Naive thymus-derived CD4-positive, alpha-beta T cell (primary cell): Measurements from ENCODE around the gene SMC1B. TPM values are rescaled to one million over a fixed set of nuclear protein-coding genes. Genes with fewer than 3 reads are reported as not detected.

ENCODE experiments used
- ATAC-seq: fragments of 150-1000 bp; cut with Tn5 transposase; 2 replicates; pipeline ENCODE4 v1.10.0; 2021; ENCODE audit warnings: mild to moderate bottlenecking, moderate library complexity
- CTCF ChIA-PET: fragments of 350-600 bp; sonication (Branson Sonifier 250); formaldehyde crosslinking; loops from one replicate; lab custom pipeline; 2021; ENCODE audit warnings: antibody characterized with exemption; lab: Charles Lee
- POLR2A ChIA-PET: fragments of 350-600 bp; sonication (Branson Sonifier 250); formaldehyde crosslinking; loops from one replicate; lab custom pipeline; 2021; ENCODE audit warnings: antibody characterized with exemption, inconsistent platforms; lab: Charles Lee
- DNase-seq, 9 donors: peaks; one replicate each; pipeline versions ENCODE4 v3.0.0 to v3.0.0-alpha.2; 2020 to 2022; ENCODE audit warnings: mixed read lengths in 1 of 9
- H3K27ac ChIP-seq: one replicate; pipeline ENCODE4 v1.7.0; 2013; ENCODE audit warnings: mild to moderate bottlenecking, low read depth, low read length, moderate library complexity
- H3K27me3 ChIP-seq, 2 donors: one replicate each; pipeline ENCODE4 v1.7.0; 2013; ENCODE audit warnings: low read length in 2 of 2, mild to moderate bottlenecking in 2 of 2, moderate library complexity in 2 of 2; ENCODE audit not compliant: control insufficient read depth in 2 of 2, insufficient read depth in 2 of 2
- H3K36me3 ChIP-seq, 3 experiments: 1 replicate in 2 of 3; 2 replicates in 1 of 3; pipeline ENCODE4 v1.7.0; 2013; ENCODE audit warnings: low read length in 3 of 3, mild to moderate bottlenecking in 3 of 3, moderate library complexity in 1 of 3; ENCODE audit not compliant: insufficient read depth in 3 of 3, control insufficient read depth in 2 of 3
- H3K4me1 ChIP-seq, 2 donors: one replicate each; pipeline ENCODE4 v1.7.0; 2013; ENCODE audit warnings: low read length in 2 of 2, mild to moderate bottlenecking in 2 of 2, moderate library complexity in 1 of 2; ENCODE audit not compliant: control insufficient read depth in 2 of 2, insufficient read depth in 2 of 2
- H3K4me3 ChIP-seq: 2 replicates; pipeline ENCODE4 v1.7.0; 2013; ENCODE audit warnings: mild to moderate bottlenecking, low read length
- H3K9me3 ChIP-seq, 3 experiments: 1 replicate in 2 of 3; 2 replicates in 1 of 3; pipeline ENCODE4 v1.7.0; 2013; ENCODE audit warnings: low read length in 3 of 3; ENCODE audit not compliant: control insufficient read depth in 2 of 3
- H3K27ac Mint-ChIP-seq, 9 donors: one replicate each; pipeline ENCODE4 v1.8.0; 2020 to 2022; ENCODE audit warnings: mixed read lengths in 9 of 9, mild to moderate bottlenecking in 8 of 9, moderate library complexity in 5 of 9, inconsistent platforms in 2 of 9
- H3K27me3 Mint-ChIP-seq, 5 donors: one replicate each; pipeline ENCODE4 v1.8.0; 2021 to 2022; ENCODE audit warnings: mixed read lengths in 5 of 5, mild to moderate bottlenecking in 1 of 5
- H3K36me3 Mint-ChIP-seq, 5 donors: one replicate each; pipeline ENCODE4 v1.8.0; 2020 to 2022; ENCODE audit warnings: mixed read lengths in 5 of 5, mild to moderate bottlenecking in 3 of 5, inconsistent platforms in 1 of 5
- H3K4me1 Mint-ChIP-seq, 7 donors: one replicate each; pipeline ENCODE4 v1.8.0; 2020 to 2022; ENCODE audit warnings: mixed read lengths in 7 of 7, mild to moderate bottlenecking in 3 of 7, inconsistent platforms in 1 of 7
- H3K4me3 Mint-ChIP-seq, 10 donors: one replicate each; pipeline ENCODE4 v1.8.0; 2020 to 2022; ENCODE audit warnings: mild to moderate bottlenecking in 10 of 10, mixed read lengths in 10 of 10, moderate library complexity in 6 of 10, inconsistent platforms in 2 of 10
- H3K9me3 Mint-ChIP-seq, 11 donors: one replicate each; pipeline ENCODE4 v1.8.0; 2020 to 2022; ENCODE audit warnings: mixed read lengths in 11 of 11, mild to moderate bottlenecking in 4 of 11, inconsistent platforms in 1 of 11, moderate library complexity in 1 of 11
- intact Hi-C, 2 donors: fragments of 100-400 bp; cut with micrococcal nuclease; formaldehyde crosslinking; loops; one replicate each; pipeline ENCODE4 v1.15.1; 2023
- polyA plus RNA-seq, 2 donors: library from polyadenylated mRNA; unstranded; fragments of 300-500 nt; fragmentation: Illumina TruSeq; gene quantifications; one replicate each; pipeline ENCODE4 v1.2.3, GENCODE V29; 2021
- total RNA-seq, 6 experiments: library from RNA in 5 of 6; stranded (reverse) in 5 of 6; gene quantifications; 1 replicate in 5 of 6; 2 replicates in 1 of 6; pipeline ENCODE4 v1.2.3 and lab custom pipeline; 2021 to 2026

Gene SMC1B
- total and polyA plus RNA-seq, 7 experiments from 2014 or later, result 0.11 to 0.70 TPM; not detected in 5

DNA sequence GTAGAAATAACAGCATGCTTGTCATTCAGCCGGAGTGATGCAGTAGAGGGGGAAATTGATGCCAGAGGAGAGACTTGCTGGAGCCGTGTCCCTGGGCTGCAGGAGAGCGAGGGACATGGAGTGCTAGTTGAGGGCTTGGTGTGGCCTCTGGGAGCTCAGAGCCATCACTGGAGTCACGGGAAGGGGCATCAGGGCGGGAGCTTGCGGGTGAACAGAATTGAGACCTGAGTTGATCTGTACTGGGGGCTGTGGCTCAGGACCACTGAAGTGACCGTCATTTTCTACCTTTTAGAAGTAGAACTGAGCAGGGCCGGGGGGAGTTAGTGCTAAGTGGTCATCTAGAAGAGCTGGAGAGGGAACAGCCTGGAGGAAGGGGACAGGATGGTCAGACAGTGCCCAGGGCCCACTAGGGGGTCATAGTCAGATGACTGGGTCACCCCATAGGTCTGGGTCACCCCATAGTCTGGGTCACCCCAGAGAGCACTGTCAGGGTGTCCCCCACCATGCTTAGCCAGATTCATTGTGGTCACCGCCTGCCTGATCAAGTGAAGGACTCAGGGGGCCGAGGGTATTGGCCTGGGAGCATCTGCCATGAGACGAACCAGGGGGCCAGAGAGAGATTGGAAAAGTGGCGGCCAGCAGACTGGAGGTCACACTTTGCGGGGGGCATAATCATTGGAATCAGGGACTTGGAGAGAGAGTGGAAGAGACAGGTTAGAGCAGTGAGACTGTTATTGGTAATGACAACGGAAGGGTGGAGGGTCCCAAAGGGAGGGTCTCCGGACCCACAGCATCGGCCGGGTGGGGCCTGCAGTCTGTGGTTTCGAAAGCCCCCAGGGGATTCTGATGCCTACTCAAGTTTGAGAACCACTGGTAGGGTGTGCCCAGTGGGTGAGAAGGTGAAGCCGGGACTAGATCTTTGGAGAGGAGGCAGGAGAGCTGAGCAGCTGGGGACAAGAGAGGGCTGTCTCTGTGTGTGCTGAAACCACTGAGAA lies 15.3 kb upstream of the SMC1B start:
- Mint-ChIP-seq H3K27me3 (no peaks in the 10 kb centered on the region), H3K27ac (peak overlapping the region in 1 of 9 donors; percentile 67), H3K36me3 (peaks cover 0 to 14% (median 0%) of the 10 kb centered on the region in 5 donors), H3K4me3 (no peak overlapping the region), H3K9me3 (peaks cover 0 to 7% (median 0%) of the 10 kb centered on the region in 11 donors), H3K4me1 (peaks cover 0 to 9% (median 0%) of the 10 kb centered on the region in 7 donors)
- Histone ChIP-seq H3K9me3 (no peaks in the 10 kb centered on the region), H3K27ac (no peak overlapping the region), H3K4me1 (no peaks in the 10 kb centered on the region), H3K4me3 (no peak overlapping the region), H3K36me3 (no peaks in the 10 kb centered on the region), H3K27me3 (no peaks in the 10 kb centered on the region)
- ChIA-PET CTCF (no interaction called here), POLR2A (no interaction called here)
- DNase-seq (no peak), ATAC-seq (no peak)
- intact Hi-C loops, result no loop called here

DNA sequence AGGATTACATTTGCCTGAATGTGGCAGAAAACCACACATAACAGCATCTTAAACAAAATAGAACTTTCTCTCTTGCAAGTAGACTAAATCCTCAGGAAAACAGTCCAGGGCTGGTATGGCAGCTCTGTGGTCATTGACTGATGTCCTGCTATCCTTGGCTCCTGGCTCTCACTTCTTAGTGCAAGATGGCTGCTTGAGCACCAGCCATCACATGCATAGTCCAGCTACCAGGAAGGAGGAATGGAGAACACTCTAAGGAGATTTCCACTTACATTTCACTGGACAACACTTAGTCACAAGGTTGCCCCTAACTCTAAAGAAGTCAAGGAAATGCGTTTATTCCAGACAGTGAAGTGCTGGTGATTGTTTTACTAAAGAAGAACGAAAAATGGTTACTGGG lies 13.7 kb upstream of the SMC1B start:
- H3K36me3 ChIP-seq, result no peaks in the 10 kb centered on the region
- peaks cover 0 to 7% (median 0%) of the 10 kb centered on the region in 7 donors for H3K4me1 Mint-ChIP-seq
- peaks cover 0 to 7% (median 0%) of the 10 kb centered on the region in 11 donors for H3K9me3 Mint-ChIP-seq
- H3K4me1 ChIP-seq, result no peaks in the 10 kb centered on the region
- intact Hi-C loops, result no loop called here
- H3K27me3 ChIP-seq, result no peaks in the 10 kb centered on the region
- H3K9me3 ChIP-seq, result no peaks in the 10 kb centered on the region
- H3K27me3 Mint-ChIP-seq, result no peaks in the 10 kb centered on the region
- no peak for DNase-seq
- no peak overlapping the region for H3K27ac ChIP-seq
- no peak overlapping the region for H3K4me3 ChIP-seq
- H3K36me3 Mint-ChIP-seq, result peaks cover 0 to 14% (median 0%) of the 10 kb centered on the region in 5 donors
- no peak overlapping the region for H3K4me3 Mint-ChIP-seq
- ATAC-seq, result no peak
- POLR2A ChIA-PET, result no interaction called here
- CTCF ChIA-PET, result no interaction called here
- no peak overlapping the region for H3K27ac Mint-ChIP-seq

DNA sequence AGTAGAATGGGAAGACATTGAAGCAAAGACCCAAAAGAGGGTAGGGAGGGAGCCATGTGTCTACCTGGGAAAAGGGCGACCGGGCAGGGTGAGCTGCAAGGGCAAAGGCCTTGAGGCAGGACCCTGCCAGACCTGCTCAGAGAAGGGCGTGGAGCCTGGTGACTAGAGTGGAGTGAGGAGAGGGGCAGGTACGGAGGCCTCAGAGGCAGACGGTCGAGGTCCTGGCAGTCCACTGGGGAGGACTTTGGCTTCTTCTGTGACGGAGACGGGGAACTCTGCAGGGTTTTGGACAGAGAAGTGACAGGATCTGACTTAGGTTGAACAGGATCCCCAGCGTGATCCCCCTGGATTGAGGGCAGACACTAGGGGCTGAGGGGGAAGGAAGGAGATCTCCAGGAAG lies 13.0 kb upstream of the SMC1B start:
- CTCF ChIA-PET, result no interaction called here
- H3K4me1 Mint-ChIP-seq, result peaks cover 0 to 7% (median 0%) of the 10 kb centered on the region in 7 donors
- no peak for DNase-seq
- Histone ChIP-seq H3K36me3 (no peaks in the 10 kb centered on the region), H3K9me3 (no peaks in the 10 kb centered on the region), H3K27ac (no peak overlapping the region), H3K4me3 (no peak overlapping the region), H3K27me3 (no peaks in the 10 kb centered on the region), H3K4me1 (no peaks in the 10 kb centered on the region)
- H3K9me3 Mint-ChIP-seq, result peaks cover 0 to 7% (median 0%) of the 10 kb centered on the region in 11 donors
- POLR2A ChIA-PET, result no interaction called here
- no peak for ATAC-seq
- intact Hi-C loops, result no loop called here
- peaks cover 0 to 13% (median 0%) of the 10 kb centered on the region in 5 donors for H3K36me3 Mint-ChIP-seq
- no peak overlapping the region for H3K4me3 Mint-ChIP-seq
- no peaks in the 10 kb centered on the region for H3K27me3 Mint-ChIP-seq
- peak overlapping the region in 1 of 9 donors; percentile 70 for H3K27ac Mint-ChIP-seq

DNA sequence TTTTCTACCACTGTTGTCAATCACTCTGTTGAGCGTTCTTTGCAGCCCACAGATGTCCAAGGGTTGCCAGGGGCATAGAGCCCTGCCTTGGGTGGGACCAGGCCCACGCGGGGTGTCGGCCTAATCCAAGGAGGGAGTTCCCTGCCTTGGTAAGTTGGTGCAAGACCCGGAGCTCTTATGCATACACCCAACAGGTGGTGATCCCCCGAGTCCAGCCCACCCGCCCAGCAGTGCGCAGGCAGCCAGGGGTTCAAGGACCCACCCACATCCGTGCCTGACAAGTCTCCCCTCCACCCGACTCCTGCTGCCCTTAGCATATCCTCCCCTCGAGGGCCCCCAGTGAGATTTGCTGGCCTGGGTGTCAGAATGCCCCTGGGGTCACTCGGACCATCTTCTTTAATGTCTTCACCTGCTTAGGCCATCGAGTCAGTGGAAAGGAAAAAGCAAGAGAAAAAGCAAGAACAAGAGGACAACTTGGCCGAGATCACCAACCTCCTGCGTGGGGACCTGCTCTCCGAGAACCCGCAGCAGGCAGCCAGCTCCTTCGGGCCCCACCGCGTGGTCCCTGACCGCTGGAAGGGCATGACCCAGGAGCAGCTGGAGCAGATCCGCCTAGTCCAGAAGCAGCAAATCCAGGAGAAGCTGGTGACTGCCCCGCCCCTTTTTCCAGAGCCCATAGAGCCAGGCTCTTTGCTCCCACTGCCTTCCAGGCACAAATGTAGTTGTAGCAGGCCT lies 12.3 kb upstream of the SMC1B start:
- H3K27ac ChIP-seq, result no peak overlapping the region
- H3K4me3 ChIP-seq, result no peak overlapping the region
- H3K27me3 Mint-ChIP-seq, result no peaks in the 10 kb centered on the region
- no peaks in the 10 kb centered on the region for H3K36me3 ChIP-seq
- peaks cover 0 to 7% (median 0%) of the 10 kb centered on the region in 11 donors for H3K9me3 Mint-ChIP-seq
- no peaks in the 10 kb centered on the region for H3K9me3 ChIP-seq
- H3K4me1 Mint-ChIP-seq, result peaks cover 0 to 7% (median 0%) of the 10 kb centered on the region in 7 donors
- H3K4me1 ChIP-seq, result no peaks in the 10 kb centered on the region
- ATAC-seq (no peak), DNase-seq (no peak)
- intact Hi-C loops, result no loop called here
- no peaks in the 10 kb centered on the region for H3K27me3 ChIP-seq
- H3K36me3 Mint-ChIP-seq, result peaks cover 0 to 13% (median 0%) of the 10 kb centered on the region in 5 donors
- ChIA-PET CTCF (no interaction called here), POLR2A (interaction anchor here (0.7 kb wide), 1 partner anchor 84 kb away, joined by 3 read pairs; no protein-coding TSS in a partner anchor)
- H3K4me3 Mint-ChIP-seq, result no peak overlapping the region
- H3K27ac Mint-ChIP-seq, result no peak overlapping the region

DNA sequence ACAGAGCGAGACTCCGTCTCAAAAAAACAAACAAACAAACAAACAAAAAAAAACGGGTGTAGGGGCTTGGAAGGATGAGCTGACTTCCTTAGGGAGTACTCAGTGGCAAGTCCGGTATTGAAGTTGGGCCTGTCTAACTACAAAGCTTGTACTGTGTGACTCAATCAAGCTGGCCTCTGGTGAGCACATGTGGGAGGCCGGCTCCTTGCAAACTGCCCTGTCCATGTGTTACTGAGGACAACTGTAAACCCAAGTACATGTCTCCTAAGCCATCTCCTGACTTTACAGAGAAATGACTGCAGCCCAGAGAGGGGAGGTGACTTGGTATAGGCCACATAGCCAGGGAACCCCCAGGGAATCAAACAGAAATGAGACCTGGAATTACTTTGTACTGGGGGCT lies 11.7 kb upstream of the SMC1B start:
- ChIA-PET POLR2A (interaction anchor here (0.7 kb wide), 1 partner anchor 83 kb away, joined by 3 read pairs; no protein-coding TSS in a partner anchor), CTCF (no interaction called here)
- Mint-ChIP-seq H3K4me1 (peaks cover 0 to 7% (median 0%) of the 10 kb centered on the region in 7 donors), H3K27me3 (no peaks in the 10 kb centered on the region), H3K4me3 (no peak overlapping the region), H3K36me3 (peaks cover 0 to 19% (median 0%) of the 10 kb centered on the region in 5 donors), H3K27ac (no peak overlapping the region), H3K9me3 (peaks cover 0 to 7% (median 0%) of the 10 kb centered on the region in 11 donors)
- intact Hi-C loops, result no loop called here
- H3K27ac ChIP-seq, result no peak overlapping the region
- H3K4me1 ChIP-seq, result no peaks in the 10 kb centered on the region
- H3K27me3 ChIP-seq, result no peaks in the 10 kb centered on the region
- H3K9me3 ChIP-seq, result no peaks in the 10 kb centered on the region
- no peaks in the 10 kb centered on the region for H3K36me3 ChIP-seq
- DNase-seq, result no peak
- H3K4me3 ChIP-seq, result no peak overlapping the region
- ATAC-seq, result no peak

DNA sequence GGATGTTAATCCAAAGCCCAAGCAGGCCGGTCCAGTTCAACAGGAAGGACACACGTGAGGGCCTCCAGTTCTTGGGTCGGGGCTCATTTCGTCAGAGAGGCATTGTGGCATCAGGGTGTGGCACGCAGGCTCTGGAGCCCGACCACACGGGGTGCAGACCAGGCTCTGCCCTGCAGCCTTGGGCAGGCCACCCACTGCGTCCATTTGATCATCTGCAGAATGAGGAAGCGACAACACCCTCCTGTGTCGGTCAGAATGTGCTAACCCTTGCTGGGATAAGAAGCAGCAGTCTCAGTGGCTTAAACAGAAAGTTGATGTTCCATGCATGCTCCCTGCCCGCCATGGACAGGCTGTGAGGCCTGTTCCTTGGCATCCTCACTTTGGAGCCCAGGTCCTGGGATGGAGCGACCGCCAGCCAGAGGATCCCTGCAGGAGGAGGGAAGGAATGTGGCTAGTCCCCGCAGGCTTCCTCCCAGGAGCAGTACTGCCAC lies 10.9 kb upstream of the SMC1B start:
- POLR2A ChIA-PET, result no interaction called here
- Mint-ChIP-seq H3K9me3 (peaks cover 0 to 7% (median 0%) of the 10 kb centered on the region in 11 donors), H3K4me3 (no peak overlapping the region), H3K27me3 (no peaks in the 10 kb centered on the region), H3K36me3 (peaks cover 0 to 22% (median 0%) of the 10 kb centered on the region in 5 donors), H3K4me1 (peaks cover 0 to 9% (median 0%) of the 10 kb centered on the region in 7 donors), H3K27ac (no peak overlapping the region)
- CTCF ChIA-PET, result no interaction called here
- no peak for DNase-seq
- Histone ChIP-seq H3K9me3 (no peaks in the 10 kb centered on the region), H3K27ac (no peak overlapping the region), H3K4me3 (no peak overlapping the region), H3K36me3 (no peaks in the 10 kb centered on the region), H3K27me3 (no peaks in the 10 kb centered on the region), H3K4me1 (no peaks in the 10 kb centered on the region)
- intact Hi-C loops, result no loop called here
- ATAC-seq, result peak; percentile 90
